Measurements from ENCODE around the gene MAFF.

GRCh38 chr22:38199826-38200559, 1.8 kb upstream of the MAFF start:
- no peak for TF ChIP-seq CTCF (IDR thresholded peaks at IDR 0.05; ENCODE audit: insufficient read depth, low read length)
- no peak for TF ChIP-seq REST (IDR thresholded peaks at IDR 0.05; ENCODE audit: insufficient replicate concordance, low read depth)
- no peak for TF ChIP-seq GABPA (IDR thresholded peaks at IDR 0.05; ENCODE audit: low read depth)
- TF ChIP-seq POLR2AphosphoS5 (IDR thresholded peaks at IDR 0.05; ENCODE audit: low read depth), result no peak
